HL-60 (cell line): Measurements from ENCODE around the gene TJP3.

Experiments
- DNase-seq, 2 experiments: peaks; one replicate each; pipeline ENCODE4 v3.0.0-alpha.2; 2010 to 2020; ENCODE audit warnings: low read depth in 1 of 2, low spot score in 1 of 2
- H3K27ac ChIP-seq: fragments of 250-450 bp; sonication (Bioruptor Pico); replicated peaks from 2 replicates; pipeline ENCODE4 v1.5.1; 2020; ENCODE audit warnings: mild to moderate bottlenecking, moderate library complexity
- H3K27me3 ChIP-seq: fragments of 250-450 bp; sonication (Bioruptor Pico); 2 replicates; pipeline ENCODE4 v1.5.1; 2021; ENCODE audit warnings: mild to moderate bottlenecking, moderate library complexity; ENCODE audit not compliant: insufficient read depth, poor library complexity, severe bottlenecking
- H3K4me3 ChIP-seq: replicated peaks from 2 replicates; pipeline ENCODE4 v1.5.1; 2011; ENCODE audit warnings: mild to moderate bottlenecking, control low read depth, low read length; ENCODE audit not compliant: insufficient read depth
- CTCF ChIP-seq: IDR thresholded peaks from one replicate; pipeline ENCODE4 v1.5.1; 2011; ENCODE audit warnings: low read length, control low read depth, inconsistent platforms; ENCODE audit not compliant: insufficient read depth
- GABPA ChIP-seq: IDR thresholded peaks from 2 replicates; pipeline ENCODE4 v1.6.1; 2012; ENCODE audit warnings: low read depth
- POLR2AphosphoS5 ChIP-seq: IDR thresholded peaks from 2 replicates; pipeline ENCODE4 v1.6.1; 2012; ENCODE audit warnings: low read depth
- REST ChIP-seq: IDR thresholded peaks from 2 replicates; pipeline ENCODE4 v1.6.1; 2012; ENCODE audit warnings: low read depth; ENCODE audit not compliant: insufficient replicate concordance
- SPI1 ChIP-seq: IDR thresholded peaks from 2 replicates; pipeline ENCODE4 v1.6.1; 2012; ENCODE audit warnings: low read depth, mild to moderate bottlenecking, borderline replicate concordance

The TJP3 gene

GRCh38 chr19:3669082-3669946 is 38.9 kb upstream of the TJP3 start:
- no peaks in the 10 kb centered on the region for H3K27me3 ChIP-seq
- DNase-seq, result no peak
- no peak overlapping the region for H3K4me3 ChIP-seq
- H3K27ac ChIP-seq, result no peak overlapping the region
- TF ChIP-seq SPI1 (no peak), CTCF (no peak), POLR2AphosphoS5 (no peak), REST (no peak), GABPA (no peak)

- Histone ChIP-seq H3K27me3 (no peaks in the 10 kb centered on the region), H3K4me3 (no peak overlapping the region), H3K27ac (no peak overlapping the region)
- TF ChIP-seq POLR2AphosphoS5 (no peak), GABPA (no peak), CTCF (no peak), SPI1 (no peak), REST (no peak)
- no peak for DNase-seq
These were observed 38.0 kb upstream of the TJP3 start for GRCh38 chr19:3669947-3670795.

GRCh38 chr19:3670796-3671679 is 37.1 kb upstream of the TJP3 start:
- Histone ChIP-seq H3K27me3 (no peaks in the 10 kb centered on the region), H3K4me3 (no peak overlapping the region), H3K27ac (no peak overlapping the region)
- no peak for DNase-seq
- TF ChIP-seq REST, result no peak
- no peak for TF ChIP-seq CTCF
- TF ChIP-seq SPI1, result no peak
- TF ChIP-seq POLR2AphosphoS5, result no peak
- TF ChIP-seq GABPA, result no peak
